Measurements from ENCODE around the gene SASH1. TPM values are rescaled to one million over a fixed set of nuclear protein-coding genes. Genes with fewer than 3 reads are reported as not detected.
A peak's percentile ranks its signal among the peaks of the same experiment; 100 is the strongest.
"Not testable (repeated sequence)": the region's sequence is repeated elsewhere in the genome, so short reads cannot be mapped to it uniquely, and the experiment has no call there.

The SASH1 gene
- total RNA-seq, 1 donor from 2014 or later = 41.6 TPM

DNA sequence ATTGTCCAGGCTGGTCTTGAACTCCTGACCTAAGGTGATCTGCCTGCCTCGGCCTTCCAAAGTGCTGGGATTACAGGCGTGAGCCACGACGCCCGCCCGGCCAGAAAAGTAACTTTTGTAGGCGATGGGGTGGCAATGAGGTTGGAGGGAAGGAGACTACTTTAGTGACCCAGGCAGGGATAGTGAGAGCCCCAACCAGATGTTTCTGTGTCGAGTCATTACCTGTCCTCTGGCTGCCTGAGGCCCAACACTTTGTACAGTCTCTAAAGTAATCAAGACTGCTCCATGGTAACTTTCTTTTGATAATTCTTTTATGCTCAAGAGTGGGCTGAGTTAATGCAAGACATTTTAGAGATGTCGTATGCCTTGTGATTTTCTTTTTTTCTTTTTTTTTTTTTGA is 6.8 kb downstream of the SASH1 start:
- Mint-ChIP-seq H3K4me1 (ENCODE audit: low read depth) (peaks cover 23% of the 10 kb centered on the region), H3K9me3 (ENCODE audit: low read depth) (no peaks in the 10 kb centered on the region), H3K27ac (no peak overlapping the region), H3K4me3 (ENCODE audit: low read depth) (no peak overlapping the region), H3K36me3 (ENCODE audit: insufficient read depth) (peaks cover 6% of the 10 kb centered on the region), H3K27me3 (no peaks in the 10 kb centered on the region)
- TF ChIP-seq CTCF (IDR thresholded peaks at IDR 0.05; ENCODE audit: unreplicated experiment) = no peak
- no peak for DNase-seq (ENCODE audit: low spot score, unreplicated experiment)

- H3K27ac Mint-ChIP-seq = no peak overlapping the region
- DNase-seq (ENCODE audit: low spot score, unreplicated experiment) = no peak
These were observed 8.7 kb downstream of the SASH1 start for GRCh38 chr6:148351309-148351708.

DNA sequence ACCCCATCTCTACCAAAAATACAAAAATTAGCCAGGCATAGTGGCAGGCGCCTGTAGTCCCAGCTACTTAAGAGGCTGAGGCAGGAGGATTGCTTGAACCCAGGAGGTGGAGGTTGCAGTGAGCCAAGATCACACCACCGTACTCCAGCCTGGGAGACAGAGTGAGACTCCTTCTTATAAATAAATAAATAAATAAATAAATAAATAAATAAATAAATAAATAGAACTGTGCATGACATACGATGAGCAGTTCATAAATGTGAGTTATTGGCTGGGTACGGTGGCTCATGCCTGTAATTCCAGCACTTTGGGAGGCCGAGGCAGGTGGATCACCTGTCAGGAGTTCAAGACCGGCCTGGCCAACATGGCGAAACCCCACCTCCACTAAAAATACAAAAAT is 9.8 kb downstream of the SASH1 start:
- DNase-seq (ENCODE audit: low spot score, unreplicated experiment); H3K27ac Mint-ChIP-seq; H3K9me3 Mint-ChIP-seq (ENCODE audit: low read depth); H3K36me3 Mint-ChIP-seq (ENCODE audit: insufficient read depth); H3K4me1 Mint-ChIP-seq (ENCODE audit: low read depth); H3K4me3 Mint-ChIP-seq (ENCODE audit: low read depth); H3K27me3 Mint-ChIP-seq: not testable (repeated sequence)

More at GRCh38 chr6:148351309-148351708, 8.7 kb downstream of the SASH1 start:
- Mint-ChIP-seq H3K36me3 (ENCODE audit: insufficient read depth) (peaks cover 6% of the 10 kb centered on the region), H3K9me3 (ENCODE audit: low read depth) (no peaks in the 10 kb centered on the region), H3K27me3 (no peaks in the 10 kb centered on the region), H3K4me3 (ENCODE audit: low read depth) (no peak overlapping the region), H3K4me1 (ENCODE audit: low read depth) (peaks cover 12% of the 10 kb centered on the region)
- no peak for TF ChIP-seq CTCF (IDR thresholded peaks at IDR 0.05; ENCODE audit: unreplicated experiment)

DNA sequence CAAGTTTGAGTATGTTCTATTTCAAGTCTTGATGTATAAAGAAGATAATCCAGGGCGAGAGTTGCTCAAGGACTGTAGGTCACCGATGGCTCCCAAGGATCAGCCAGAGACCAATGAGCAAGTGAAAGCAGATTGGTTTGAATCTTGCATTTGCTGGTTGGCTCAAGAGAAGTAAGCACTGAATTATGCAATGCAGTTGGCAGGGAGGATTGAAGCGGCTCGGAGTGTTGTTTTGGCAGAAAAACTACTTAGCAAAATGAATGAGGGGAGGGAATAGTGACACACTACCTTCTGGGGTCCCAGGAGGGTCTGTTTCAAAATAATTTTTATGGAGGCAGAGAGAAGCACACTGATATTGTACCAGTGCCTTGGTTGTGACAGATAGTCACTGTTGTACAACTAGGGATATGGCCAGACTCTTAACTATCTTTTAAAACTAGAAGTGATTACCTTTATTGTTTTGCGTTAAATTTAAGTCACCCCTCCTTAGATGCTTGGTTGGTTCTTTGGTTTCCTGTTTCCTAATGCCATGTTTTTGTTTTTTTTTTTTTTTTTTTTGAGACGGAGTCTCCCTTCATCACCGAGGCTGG is 15.7 kb downstream of the SASH1 start:
- Mint-ChIP-seq H3K9me3 (ENCODE audit: low read depth) (no peaks in the 10 kb centered on the region), H3K27ac (peak overlapping the region; percentile 40), H3K4me1 (ENCODE audit: low read depth) (peaks cover 6% of the 10 kb centered on the region), H3K27me3 (no peaks in the 10 kb centered on the region), H3K4me3 (ENCODE audit: low read depth) (no peak overlapping the region), H3K36me3 (ENCODE audit: insufficient read depth) (peaks cover 9% of the 10 kb centered on the region)
- DNase-seq (ENCODE audit: low spot score, unreplicated experiment) = no peak
- TF ChIP-seq CTCF (IDR thresholded peaks at IDR 0.05; ENCODE audit: unreplicated experiment) = no peak

- Mint-ChIP-seq H3K27me3 (no peaks in the 10 kb centered on the region), H3K4me1 (ENCODE audit: low read depth) (peaks cover 6% of the 10 kb centered on the region), H3K4me3 (ENCODE audit: low read depth) (no peak overlapping the region), H3K9me3 (ENCODE audit: low read depth) (no peaks in the 10 kb centered on the region), H3K27ac (no peak overlapping the region), H3K36me3 (ENCODE audit: insufficient read depth) (peaks cover 9% of the 10 kb centered on the region)
- no peak for TF ChIP-seq CTCF (IDR thresholded peaks at IDR 0.05; ENCODE audit: unreplicated experiment)
- no peak for DNase-seq (ENCODE audit: low spot score, unreplicated experiment)
These were observed 16.6 kb downstream of the SASH1 start for GRCh38 chr6:148359228-148359627.

DNA sequence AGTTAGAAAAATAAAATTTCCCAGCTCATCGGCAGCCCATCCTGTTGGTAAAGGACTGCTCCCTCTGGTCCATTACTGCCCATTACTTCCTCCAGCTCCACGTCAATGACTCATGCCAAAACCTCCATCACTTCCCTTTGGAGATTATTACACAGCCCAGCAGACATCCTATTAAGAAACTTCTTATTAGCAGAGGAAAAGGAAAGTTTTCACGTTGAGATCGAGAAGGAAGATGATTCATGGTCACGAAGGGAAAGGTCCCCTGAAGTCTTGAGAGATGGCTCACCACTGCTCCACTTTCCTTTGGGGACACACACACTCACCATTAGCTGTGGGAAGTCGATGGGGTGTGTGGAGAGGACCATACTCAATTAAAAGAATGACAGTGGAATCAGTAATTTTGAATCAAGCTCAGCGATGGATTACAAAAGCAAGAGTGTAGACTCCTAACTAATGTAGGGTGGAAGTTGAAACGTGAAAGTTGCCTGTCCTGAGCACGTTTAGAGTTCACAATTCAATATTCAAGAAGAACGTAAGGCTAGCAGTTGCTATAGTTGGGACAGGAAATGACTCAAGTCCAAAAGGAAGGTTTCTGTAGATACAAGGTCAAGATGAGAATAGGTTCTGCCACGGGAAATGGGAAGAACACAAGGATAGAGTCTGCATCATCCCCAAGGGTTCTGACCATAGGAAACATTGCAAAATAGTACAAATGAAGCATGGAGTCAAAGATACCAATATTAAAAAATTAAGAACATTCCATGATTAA is 21.6 kb downstream of the SASH1 start:
- H3K9me3 Mint-ChIP-seq (ENCODE audit: low read depth) = no peaks in the 10 kb centered on the region
- peaks cover 3% of the 10 kb centered on the region for H3K36me3 Mint-ChIP-seq (ENCODE audit: insufficient read depth)
- peaks cover 1% of the 10 kb centered on the region for H3K4me1 Mint-ChIP-seq (ENCODE audit: low read depth)
- no peak overlapping the region for H3K4me3 Mint-ChIP-seq (ENCODE audit: low read depth)
- H3K27me3 Mint-ChIP-seq = no peaks in the 10 kb centered on the region
- TF ChIP-seq CTCF (IDR thresholded peaks at IDR 0.05; ENCODE audit: unreplicated experiment) = no peak
- H3K27ac Mint-ChIP-seq = no peak overlapping the region
- no peak for DNase-seq (ENCODE audit: low spot score, unreplicated experiment)

Data from progenitor cell of endocrine pancreas (in vitro differentiated cells).